Heart left ventricle (tissue), 16 donors: ENCODE measurements around the gene MSLN. TPM values are rescaled to one million over a fixed set of nuclear protein-coding genes. Genes with fewer than 3 reads are reported as not detected.

Experiments
- ATAC-seq, 4 donors: fragments of 200-7000 bp; cut with Tn5 transposase; one replicate each; pipeline ENCODE4 v1.9.1; 2020 to 2022; ENCODE audit warnings: moderate library complexity in 4 of 4, mild to moderate bottlenecking in 3 of 4, moderate number of reproducible peaks in 1 of 4
- DNase-seq, 5 donors: peaks; one replicate each; pipeline ENCODE4 v3.0.0-alpha.2; 2020
- H3K27ac ChIP-seq, 12 donors: fragments of 200-600 bp; sonication (generic) in 4 of 12; one replicate each; pipeline versions ENCODE4 v1.5.0 to v1.8.0; 2016 to 2022; ENCODE audit warnings: mild to moderate bottlenecking in 2 of 12
- H3K27me3 ChIP-seq, 9 donors: fragments of 200-600 bp; sonication (generic) in 2 of 9; one replicate each; pipeline versions ENCODE4 v1.5.1 to v1.8.0; 2016 to 2022; ENCODE audit warnings: mild to moderate bottlenecking in 3 of 9
- H3K36me3 ChIP-seq, 9 donors: fragments of 200-600 bp; sonication (generic) in 2 of 9; one replicate each; pipeline versions ENCODE4 v1.5.0 to v1.8.0; 2018 to 2022; ENCODE audit warnings: mild to moderate bottlenecking in 2 of 9
- H3K4me1 ChIP-seq, 12 donors: fragments of 200-600 bp; sonication (generic) in 4 of 12; one replicate each; pipeline versions ENCODE4 v1.5.0 to v1.8.0; 2016 to 2022; ENCODE audit warnings: mild to moderate bottlenecking in 3 of 12
- H3K4me3 ChIP-seq, 12 donors: fragments of 200-600 bp; sonication (generic) in 4 of 12; one replicate each; pipeline versions ENCODE4 v1.5.0 to v1.8.0; 2017 to 2022; ENCODE audit warnings: mild to moderate bottlenecking in 9 of 12, moderate library complexity in 4 of 12
- H3K9me3 ChIP-seq, 12 donors: fragments of 200-600 bp; sonication (generic) in 4 of 12; one replicate each; pipeline versions ENCODE4 v1.5.0 to v1.8.0; 2016 to 2022; ENCODE audit warnings: mild to moderate bottlenecking in 1 of 12
- POLR2A ChIP-seq, 2 donors: fragments of 450-650 bp; IDR thresholded peaks; one replicate each; pipeline ENCODE4 v1.6.1; 2017; ENCODE audit warnings: antibody characterized with exemption in 2 of 2, mild to moderate bottlenecking in 2 of 2, moderate library complexity in 2 of 2
- WGBS, 4 donors: extraction: QIAGEN DNeasy Blood & Tissue Kit in 2 of 4; methylation state at CpG; one replicate each; pipeline versions ENCODE4 v1.1.5 to v1.1.7; 2013 to 2018; 5-methylcytosine and 5-hydroxymethylcytosine counted together
- intact Hi-C, 10 donors: fragments of 100-400 bp; cut with DNase I; formaldehyde crosslinking; loops; one replicate each; pipeline versions ENCODE4 v1.11.1 to v1.14.2; 2022
- polyA plus RNA-seq, 2 donors: library from polyadenylated mRNA; stranded (reverse); fragments of 200-250 nt; gene quantifications; one replicate each; pipeline ENCODE4 v1.2.3, GENCODE V29; 2013
- total RNA-seq, 9 donors: library from RNA; depleted of rRNA in 2 of 9; stranded (reverse); fragments of >200 nt in 2 of 9; fragmentation: NEBNext Ultra II Directional in 3 of 9; extraction: Animal tissue kit (Norgen Biotek cat#: 25700) in 3 of 9; gene quantifications; one replicate each; pipeline versions ENCODE4 v1.1.0 to v1.2.4, GENCODE V29; 2016 to 2023
- TF ChIP-seq, protein P1 (sequence below), 12 donors: fragments of 200-600 bp; sonication (generic) in 4 of 12; IDR thresholded peaks; one replicate each; pipeline versions ENCODE4 v1.5.0 to v1.8.0; 2018 to 2022; ENCODE audit warnings: antibody characterized with exemption in 12 of 12, mild to moderate bottlenecking in 5 of 12
- donor health status: ischemic (EF 13 %, LVEDD 7.1; RV severe dilation, severe dysfunction).
- donor health status: healthy with polysubstance abuse.
- donor health status: DM: no; HTN: yes; CAD: no.
- donor health status: DM: no; HTN: no; CAD: no.
- donor health status: ischemic (EF 25% LVEDD 6.9; RV normal size, moderate dysfunction).
- donor health status: ischemic (EF 25% LVEDD 5.7; RV mildly dilated, moderate dysfunction).
- donor health status: healthy.
- donor health status: DM: yes; HTN: yes; CAD: no.
- donor health status: ischemic (EF 35%, LVEDD 5.7; RV mildly dilated, moderate dysfunction).
- donor health status: nonischemic (EF 11% LVEDD 7.7; RV severe dilation, severe dysfunction).
- donor health status: DM: yes; HTN: yes; CAD: no.
- donor health status: PGD.
- donor health status: ischemic (EF 29% LVEDD 5.4; RV normal size, mild dysfunction).
- donor health status: nonischemic (EF 23%, LVEDD 6.1; RV moderate dilation, normal function).

Gene MSLN
- total and polyA plus RNA-seq, 11 donors, result 0.48 to 82.2 (median 0.50) TPM; not detected in 8

DNA sequence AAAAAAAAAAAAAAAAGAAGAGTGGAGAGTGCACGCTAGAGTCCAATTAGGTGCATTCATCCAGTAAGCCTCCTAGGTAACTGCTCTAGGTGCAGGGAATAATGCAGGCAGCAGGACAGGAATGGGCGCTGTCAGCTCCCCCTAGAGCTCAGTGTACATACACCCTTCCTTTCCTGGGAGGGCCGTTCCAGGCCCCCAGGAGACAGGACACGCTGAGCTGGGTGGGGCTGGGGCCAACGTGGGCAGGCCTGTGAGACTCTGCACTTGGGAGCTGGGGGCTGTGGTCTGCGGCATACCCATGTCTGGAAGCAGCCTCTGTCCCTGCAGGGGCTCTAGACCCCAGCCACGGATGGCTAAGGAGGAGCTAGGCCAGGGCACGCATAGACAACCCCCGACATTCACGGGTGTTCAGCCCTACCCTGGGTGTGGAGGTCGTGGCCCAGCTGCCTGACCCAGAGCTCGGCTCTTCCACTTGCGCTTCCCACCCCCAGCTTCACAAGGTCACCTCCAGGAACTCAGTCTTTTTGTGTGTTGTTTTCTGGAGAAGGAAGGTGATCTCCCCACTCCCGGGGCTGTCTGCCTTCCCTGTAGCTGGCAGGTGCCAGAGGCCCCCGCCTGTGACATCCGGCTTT, 40.6 kb upstream of the MSLN start:
- H3K27ac ChIP-seq, result peak overlapping the region in 11 of 12 donors; percentile 87 to 98 (median 94)
- peak overlapping the region in 11 of 12 donors; percentile 58 to 92 (median 81) for H3K4me3 ChIP-seq
- H3K36me3 ChIP-seq, result peaks cover 0 to 6% (median 0%) of the 10 kb centered on the region in 9 donors
- WGBS, 4 donors, result 5 to 8% (median 8%) methylated on average over 16 of the region's 16 CpGs
- peaks cover 0 to 14% (median 0%) of the 10 kb centered on the region in 9 donors for H3K27me3 ChIP-seq
- TF ChIP-seq, protein P1, sequence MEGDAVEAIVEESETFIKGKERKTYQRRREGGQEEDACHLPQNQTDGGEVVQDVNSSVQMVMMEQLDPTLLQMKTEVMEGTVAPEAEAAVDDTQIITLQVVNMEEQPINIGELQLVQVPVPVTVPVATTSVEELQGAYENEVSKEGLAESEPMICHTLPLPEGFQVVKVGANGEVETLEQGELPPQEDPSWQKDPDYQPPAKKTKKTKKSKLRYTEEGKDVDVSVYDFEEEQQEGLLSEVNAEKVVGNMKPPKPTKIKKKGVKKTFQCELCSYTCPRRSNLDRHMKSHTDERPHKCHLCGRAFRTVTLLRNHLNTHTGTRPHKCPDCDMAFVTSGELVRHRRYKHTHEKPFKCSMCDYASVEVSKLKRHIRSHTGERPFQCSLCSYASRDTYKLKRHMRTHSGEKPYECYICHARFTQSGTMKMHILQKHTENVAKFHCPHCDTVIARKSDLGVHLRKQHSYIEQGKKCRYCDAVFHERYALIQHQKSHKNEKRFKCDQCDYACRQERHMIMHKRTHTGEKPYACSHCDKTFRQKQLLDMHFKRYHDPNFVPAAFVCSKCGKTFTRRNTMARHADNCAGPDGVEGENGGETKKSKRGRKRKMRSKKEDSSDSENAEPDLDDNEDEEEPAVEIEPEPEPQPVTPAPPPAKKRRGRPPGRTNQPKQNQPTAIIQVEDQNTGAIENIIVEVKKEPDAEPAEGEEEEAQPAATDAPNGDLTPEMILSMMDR (IDR thresholded peaks at IDR 0.05), result peak in 3 of 12 donors; percentile 6 to 18 (median 12)
- TF ChIP-seq POLR2A (IDR thresholded peaks at IDR 0.05), result no peak
- DNase-seq (no peak), ATAC-seq (peak in 2 of 4 donors; percentile 2 to 11)
- no peaks in the 10 kb centered on the region for H3K9me3 ChIP-seq
- intact Hi-C loops, result loop anchor here in 1 of 10 donors (5.0 kb wide), 1 partner anchor 337 kb away; no protein-coding TSS in a partner anchor
- peaks cover 4 to 52% (median 35%) of the 10 kb centered on the region in 12 donors for H3K4me1 ChIP-seq

DNA sequence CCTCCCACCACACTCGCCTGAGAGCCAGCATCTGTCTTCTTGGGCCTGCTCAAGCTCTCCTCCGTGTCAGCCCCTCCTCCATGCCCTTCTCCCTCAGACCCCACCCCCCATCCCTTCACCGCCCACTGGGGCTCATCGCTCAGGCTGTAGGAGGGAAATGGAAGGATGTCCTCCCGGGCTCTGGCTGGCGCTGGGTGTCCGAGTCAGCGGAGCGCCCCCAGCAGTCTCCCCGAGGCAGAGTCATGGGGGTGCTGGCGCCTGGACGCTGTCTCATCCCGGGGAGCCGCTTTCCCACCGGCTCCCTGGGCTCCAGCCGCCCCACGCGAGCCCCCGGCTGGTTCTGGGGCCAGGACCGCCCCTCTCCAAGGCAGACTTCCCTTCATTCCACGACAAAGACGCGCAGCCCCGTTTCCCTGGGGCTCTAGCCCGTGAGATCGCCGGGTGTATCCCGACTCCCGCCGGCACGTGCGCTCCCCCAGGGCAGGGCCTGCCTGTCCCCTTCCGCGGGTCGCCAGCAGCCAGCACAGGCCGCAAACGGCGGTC, 40.0 kb upstream of the MSLN start:
- peak overlapping the region; percentile 58 to 92 (median 80) for H3K4me3 ChIP-seq
- H3K4me1 ChIP-seq, result peaks cover 4 to 50% (median 35%) of the 10 kb centered on the region in 12 donors
- intact Hi-C loops, result no loop called here

DNA sequence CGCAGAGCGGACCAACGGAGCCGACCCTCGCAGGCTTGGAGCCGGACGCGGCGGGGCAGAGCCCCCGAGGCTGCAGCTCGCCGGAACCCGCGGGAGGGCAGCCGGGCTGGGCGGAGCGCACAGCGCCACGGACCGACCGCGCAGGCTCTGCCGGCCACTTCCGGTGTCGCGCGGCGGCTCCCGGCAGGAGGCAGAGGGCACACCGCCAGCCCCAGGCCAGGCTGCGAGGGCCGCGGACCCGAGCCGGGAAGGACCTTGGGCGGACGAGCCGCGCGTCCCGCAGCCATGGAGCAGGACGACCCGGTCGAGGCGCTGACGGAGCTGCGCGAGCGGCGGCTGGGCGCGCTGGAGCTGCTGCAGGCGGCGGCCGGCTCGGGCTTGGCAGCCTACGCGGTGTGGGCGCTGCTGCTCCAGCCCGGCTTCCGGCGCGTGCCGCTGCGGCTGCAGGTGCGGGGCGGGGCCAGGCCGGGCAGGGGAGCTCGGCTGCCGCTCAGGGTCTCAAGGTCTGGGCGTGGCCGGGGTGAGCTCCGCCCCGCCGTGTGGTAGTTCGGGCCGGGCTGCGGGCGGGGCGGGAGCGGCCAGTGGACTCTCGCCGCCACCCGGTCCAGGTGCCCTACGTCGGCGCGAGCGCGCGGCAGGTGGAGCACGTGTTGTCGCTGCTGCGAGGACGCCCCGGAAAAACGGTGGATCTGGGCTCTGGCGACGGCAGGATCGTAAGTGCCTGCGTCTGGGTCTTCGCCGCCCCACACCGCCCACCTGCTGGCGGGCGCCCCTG, 39.4 kb upstream of the MSLN start, which contains the start of gene ANTKMT:
TSS of gene ANTKMT (plus strand) at position 157 of the 775 bp plus-strand sequence. CDS start at position 286, 129 bp downstream.
- peaks cover 0 to 7% (median 0%) of the 10 kb centered on the region in 9 donors for H3K27me3 ChIP-seq
- H3K4me1 ChIP-seq, result peaks cover 4 to 45% (median 30%) of the 10 kb centered on the region in 12 donors
- H3K27ac ChIP-seq, result peak within 1 kb of the TSS; percentile 62 to 98 (median 94)
- no peaks in the 10 kb centered on the region for H3K9me3 ChIP-seq
- ATAC-seq (peak; percentile 34 to 89 (median 75)), DNase-seq (peak; percentile 80 to 88 (median 83))
- H3K4me3 ChIP-seq, result peak within 1 kb of the TSS; percentile 58 to 92 (median 80)
- peaks cover 0 to 6% (median 0%) of the 10 kb centered on the region in 9 donors for H3K36me3 ChIP-seq
- peak in 1 of 2 donors; percentile 85 for TF ChIP-seq POLR2A (IDR thresholded peaks at IDR 0.05)
- TF ChIP-seq, protein P1 (IDR thresholded peaks at IDR 0.05), result peak in 5 of 12 donors; percentile 10 to 24 (median 20)
- 1 to 60% (median 6%) methylated on average over 2 to 106 of the region's 106 CpGs for WGBS, 4 donors
- intact Hi-C loops, result no loop called here

More for the DNA sequence above, 40.0 kb upstream of the MSLN start:
- ATAC-seq (peak; percentile 50 to 74 (median 64)), DNase-seq (peak in 4 of 5 donors; percentile 65 to 73 (median 70))
- WGBS, 4 donors, result 0 to 2% (median 1%) methylated on average over 5 to 38 of the region's 38 CpGs
- TF ChIP-seq, protein P1 (IDR thresholded peaks at IDR 0.05), result peak in 3 of 12 donors; percentile 4 to 19 (median 6)
- TF ChIP-seq POLR2A (IDR thresholded peaks at IDR 0.05), result no peak
- peak overlapping the region; percentile 62 to 98 (median 94) for H3K27ac ChIP-seq
- peaks cover 0 to 12% (median 0%) of the 10 kb centered on the region in 9 donors for H3K27me3 ChIP-seq
- no peaks in the 10 kb centered on the region for H3K9me3 ChIP-seq
- H3K36me3 ChIP-seq, result peaks cover 0 to 6% (median 0%) of the 10 kb centered on the region in 9 donors
